ENCODE measurements around the gene SYNE3. TPM values are rescaled to one million over a fixed set of nuclear protein-coding genes. Genes with fewer than 3 reads are reported as not detected.

SYNE3 gene
- total and polyA plus RNA-seq, 10 of the 15 experiments (the other 5 are each of a cell fraction or from before 2014, with no cell fraction given) = 1.4 to 44.1 (median 13.4) TPM

- TF ChIP-seq SKIL (IDR thresholded peaks at IDR 0.05; ENCODE audit: low read depth, poor library complexity, severe bottlenecking) (no peak), PAX5 (IDR thresholded peaks at IDR 0.05; ENCODE audit: borderline replicate concordance, low read depth, low read length) (peak; percentile 29; the same call in 1 of the 2 replicates), CBX5 (IDR thresholded peaks at IDR 0.05; ENCODE audit: low read depth) (0 out of 2 replicates have a peak, but pooled peaks have one; percentile 35), ZBTB33 (IDR thresholded peaks at IDR 0.05) (no peak), MXI1 (IDR thresholded peaks at IDR 0.05; ENCODE audit: low read depth, low read length) (no peak), FOXK2 (IDR thresholded peaks at IDR 0.05) (no peak), BACH1 (IDR thresholded peaks at IDR 0.05; ENCODE audit: borderline replicate concordance) (no peak), NR2F1 (conservative IDR thresholded peaks at IDR 0.05) (peak; percentile 50; the same call in 1 of the 2 replicates), GATAD2B (conservative IDR thresholded peaks at IDR 0.05; ENCODE audit: low read depth) (0 out of 2 replicates have a peak, but pooled peaks have one; percentile 45), YBX1 (IDR thresholded peaks at IDR 0.05) (no peak), IRF5 (IDR thresholded peaks at IDR 0.05; ENCODE audit: borderline replicate concordance) (no peak)
- TF ChIP-seq, protein P1, sequence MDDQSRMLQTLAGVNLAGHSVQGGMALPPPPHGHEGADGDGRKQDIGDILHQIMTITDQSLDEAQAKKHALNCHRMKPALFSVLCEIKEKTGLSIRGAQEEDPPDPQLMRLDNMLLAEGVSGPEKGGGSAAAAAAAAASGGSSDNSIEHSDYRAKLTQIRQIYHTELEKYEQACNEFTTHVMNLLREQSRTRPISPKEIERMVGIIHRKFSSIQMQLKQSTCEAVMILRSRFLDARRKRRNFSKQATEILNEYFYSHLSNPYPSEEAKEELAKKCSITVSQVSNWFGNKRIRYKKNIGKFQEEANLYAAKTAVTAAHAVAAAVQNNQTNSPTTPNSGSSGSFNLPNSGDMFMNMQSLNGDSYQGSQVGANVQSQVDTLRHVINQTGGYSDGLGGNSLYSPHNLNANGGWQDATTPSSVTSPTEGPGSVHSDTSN (IDR thresholded peaks at IDR 0.05; ENCODE audit: insufficient replicate concordance, low read depth, low read length) = no peak
- TF ChIP-seq, protein P2, sequence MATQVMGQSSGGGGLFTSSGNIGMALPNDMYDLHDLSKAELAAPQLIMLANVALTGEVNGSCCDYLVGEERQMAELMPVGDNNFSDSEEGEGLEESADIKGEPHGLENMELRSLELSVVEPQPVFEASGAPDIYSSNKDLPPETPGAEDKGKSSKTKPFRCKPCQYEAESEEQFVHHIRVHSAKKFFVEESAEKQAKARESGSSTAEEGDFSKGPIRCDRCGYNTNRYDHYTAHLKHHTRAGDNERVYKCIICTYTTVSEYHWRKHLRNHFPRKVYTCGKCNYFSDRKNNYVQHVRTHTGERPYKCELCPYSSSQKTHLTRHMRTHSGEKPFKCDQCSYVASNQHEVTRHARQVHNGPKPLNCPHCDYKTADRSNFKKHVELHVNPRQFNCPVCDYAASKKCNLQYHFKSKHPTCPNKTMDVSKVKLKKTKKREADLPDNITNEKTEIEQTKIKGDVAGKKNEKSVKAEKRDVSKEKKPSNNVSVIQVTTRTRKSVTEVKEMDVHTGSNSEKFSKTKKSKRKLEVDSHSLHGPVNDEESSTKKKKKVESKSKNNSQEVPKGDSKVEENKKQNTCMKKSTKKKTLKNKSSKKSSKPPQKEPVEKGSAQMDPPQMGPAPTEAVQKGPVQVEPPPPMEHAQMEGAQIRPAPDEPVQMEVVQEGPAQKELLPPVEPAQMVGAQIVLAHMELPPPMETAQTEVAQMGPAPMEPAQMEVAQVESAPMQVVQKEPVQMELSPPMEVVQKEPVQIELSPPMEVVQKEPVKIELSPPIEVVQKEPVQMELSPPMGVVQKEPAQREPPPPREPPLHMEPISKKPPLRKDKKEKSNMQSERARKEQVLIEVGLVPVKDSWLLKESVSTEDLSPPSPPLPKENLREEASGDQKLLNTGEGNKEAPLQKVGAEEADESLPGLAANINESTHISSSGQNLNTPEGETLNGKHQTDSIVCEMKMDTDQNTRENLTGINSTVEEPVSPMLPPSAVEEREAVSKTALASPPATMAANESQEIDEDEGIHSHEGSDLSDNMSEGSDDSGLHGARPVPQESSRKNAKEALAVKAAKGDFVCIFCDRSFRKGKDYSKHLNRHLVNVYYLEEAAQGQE (IDR thresholded peaks at IDR 0.05; ENCODE audit: low read depth, low read length) = no peak
- TF ChIP-seq, protein P3, sequence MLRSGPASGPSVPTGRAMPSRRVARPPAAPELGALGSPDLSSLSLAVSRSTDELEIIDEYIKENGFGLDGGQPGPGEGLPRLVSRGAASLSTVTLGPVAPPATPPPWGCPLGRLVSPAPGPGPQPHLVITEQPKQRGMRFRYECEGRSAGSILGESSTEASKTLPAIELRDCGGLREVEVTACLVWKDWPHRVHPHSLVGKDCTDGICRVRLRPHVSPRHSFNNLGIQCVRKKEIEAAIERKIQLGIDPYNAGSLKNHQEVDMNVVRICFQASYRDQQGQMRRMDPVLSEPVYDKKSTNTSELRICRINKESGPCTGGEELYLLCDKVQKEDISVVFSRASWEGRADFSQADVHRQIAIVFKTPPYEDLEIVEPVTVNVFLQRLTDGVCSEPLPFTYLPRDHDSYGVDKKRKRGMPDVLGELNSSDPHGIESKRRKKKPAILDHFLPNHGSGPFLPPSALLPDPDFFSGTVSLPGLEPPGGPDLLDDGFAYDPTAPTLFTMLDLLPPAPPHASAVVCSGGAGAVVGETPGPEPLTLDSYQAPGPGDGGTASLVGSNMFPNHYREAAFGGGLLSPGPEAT (IDR thresholded peaks at IDR 0.05; ENCODE audit: low read depth) = no peak
Observed at GRCh38 chr14:95504135-95505029, 12.1 kb downstream of the SYNE3 start (continued).

All from GM12878 (cell line).